Activated CD4-positive, alpha-beta T cell treated with anti-CD3 and anti-CD28 coated beads, Interleukin-2, amount 10 ng/mL, durations not matched to agents 7 days and 5 days (primary cell): Measurements from ENCODE around the gene TP53TG5. TPM values are rescaled to one million over a fixed set of nuclear protein-coding genes. Genes with fewer than 3 reads are reported as not detected.
"Not testable (repeated sequence)": the region's sequence is repeated elsewhere in the genome, so short reads cannot be mapped to it uniquely, and the experiment has no call there.

Source experiments
- CTCF ChIA-PET: fragments of 350-600 bp; sonication (Branson Sonifier 250); formaldehyde crosslinking; loops from one replicate; lab custom pipeline; 2021; ENCODE audit warnings: antibody characterized with exemption; lab: Charles Lee
- POLR2A ChIA-PET: fragments of 350-600 bp; sonication (Branson Sonifier 250); formaldehyde crosslinking; loops from one replicate; lab custom pipeline; 2021; ENCODE audit warnings: antibody characterized with exemption; lab: Charles Lee
- DNase-seq: peaks from one replicate; pipeline ENCODE4 v3.0.0-alpha.2; 2020
- H3K27ac Mint-ChIP-seq: one replicate; pipeline ENCODE4 v1.8.0; 2021; ENCODE audit warnings: mild to moderate bottlenecking, moderate library complexity, mixed read lengths
- H3K27me3 Mint-ChIP-seq: one replicate; pipeline ENCODE4 v1.8.0; 2021; ENCODE audit warnings: mixed read lengths
- H3K36me3 Mint-ChIP-seq: one replicate; pipeline ENCODE4 v1.8.0; 2021; ENCODE audit warnings: low read depth, mixed read lengths
- H3K4me1 Mint-ChIP-seq: one replicate; pipeline ENCODE4 v1.8.0; 2021; ENCODE audit warnings: mixed read lengths
- H3K4me3 Mint-ChIP-seq: one replicate; pipeline ENCODE4 v1.8.0; 2021; ENCODE audit warnings: mild to moderate bottlenecking, moderate library complexity, mixed read lengths
- H3K9me3 Mint-ChIP-seq: one replicate; pipeline ENCODE4 v1.8.0; 2021; ENCODE audit warnings: mixed read lengths
- total RNA-seq, 2 experiments: library from RNA; stranded (reverse); gene quantifications; one replicate each; pipeline ENCODE4 v1.2.3, GENCODE V29; 2021

TP53TG5 gene
- total RNA-seq, 2 experiments from 2014 or later, result not detected

- no peak overlapping the region for H3K4me3 Mint-ChIP-seq
- no peaks in the 10 kb centered on the region for H3K9me3 Mint-ChIP-seq
- peaks cover 57% of the 10 kb centered on the region for H3K4me1 Mint-ChIP-seq
- DNase-seq, result no peak
- H3K27me3 Mint-ChIP-seq, result no peaks in the 10 kb centered on the region
- CTCF ChIA-PET, result interaction anchor here (1.5 to 4.5 kb wide), 7 partner anchors 9 to 75 kb away, joined by 3 to 36 read pairs (median 19); partner anchors contain the start of gene SDC4
- POLR2A ChIA-PET, result interaction anchor here (1.1 kb wide), 1 partner anchor 88 kb away, joined by 3 read pairs; no protein-coding TSS in a partner anchor
- no peak overlapping the region for H3K27ac Mint-ChIP-seq
- H3K36me3 Mint-ChIP-seq, result peaks cover 12% of the 10 kb centered on the region
These were observed 16.3 kb downstream of the TP53TG5 start for GRCh38 chr20:45361793-45362192.

DNA sequence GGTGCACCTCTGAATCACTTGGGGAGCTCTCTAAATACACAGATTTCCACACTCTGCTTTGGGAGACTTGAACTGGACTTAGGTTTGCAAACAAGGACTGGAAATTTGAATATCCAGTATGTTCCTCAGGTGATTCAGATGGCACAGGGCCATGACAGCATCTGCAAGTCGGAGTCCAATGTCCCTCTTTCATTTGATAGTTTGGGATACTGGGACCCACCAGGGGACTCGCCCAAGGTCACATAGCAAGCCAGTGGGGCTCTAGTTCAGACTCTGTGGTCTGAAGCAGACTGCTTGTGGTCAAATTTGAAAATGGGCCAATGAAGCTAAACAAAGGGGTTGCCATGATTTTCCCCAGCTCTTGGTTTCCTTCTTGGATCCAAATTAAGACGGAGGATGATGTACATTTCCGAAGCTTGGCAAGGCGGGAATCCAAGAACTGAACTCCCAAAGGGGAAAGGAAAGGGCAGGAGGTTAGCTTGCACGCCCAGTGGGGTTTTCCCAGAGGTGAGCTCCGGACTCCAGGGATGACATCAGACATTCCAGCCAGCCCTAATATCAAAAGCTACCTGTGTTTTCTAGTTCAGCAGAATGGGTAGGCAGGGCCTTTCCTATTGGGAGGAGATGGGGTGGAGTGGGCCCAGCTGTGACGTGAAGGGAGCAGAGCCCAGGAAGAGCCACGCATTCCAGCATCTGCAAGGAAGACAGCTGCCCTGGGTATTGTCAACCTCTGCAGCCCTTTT, 18.5 kb downstream of the TP53TG5 start:
- no peaks in the 10 kb centered on the region for H3K36me3 Mint-ChIP-seq
- no peaks in the 10 kb centered on the region for H3K27me3 Mint-ChIP-seq
- H3K27ac Mint-ChIP-seq, result no peak overlapping the region
- peaks cover 58% of the 10 kb centered on the region for H3K4me1 Mint-ChIP-seq
- ChIA-PET CTCF (interaction anchor here (1.1 to 3.2 kb wide), 5 partner anchors 11 to 411 kb away, joined by 3 to 26 read pairs (median 8); no protein-coding TSS in a partner anchor), POLR2A (interaction anchor here (0.6 kb wide), 1 partner anchor 47 kb away, joined by 3 read pairs; no protein-coding TSS in a partner anchor)
- no peak for DNase-seq
- no peaks in the 10 kb centered on the region for H3K9me3 Mint-ChIP-seq
- H3K4me3 Mint-ChIP-seq, result no peak overlapping the region

DNA sequence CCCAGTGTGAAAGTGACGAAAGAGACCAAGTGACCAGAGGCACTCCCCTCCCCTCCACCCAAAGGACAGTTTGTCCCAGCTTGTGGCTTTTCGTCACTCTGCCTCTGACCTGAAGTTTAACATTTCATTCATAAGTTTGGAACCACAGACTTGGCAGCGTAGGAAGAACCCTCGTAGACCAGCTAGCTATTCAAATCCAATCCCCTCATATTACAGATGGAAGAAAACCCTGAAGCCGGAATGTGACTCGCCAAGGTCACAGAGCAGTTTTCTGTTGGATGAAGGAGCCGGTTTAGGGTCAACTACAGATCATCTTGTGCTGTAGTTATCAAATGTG, 19.1 kb downstream of the TP53TG5 start:
- ChIA-PET CTCF (interaction anchor here (1.1 to 3.2 kb wide), 4 partner anchors 11 to 412 kb away, joined by 6 to 26 read pairs (median 12); no protein-coding TSS in a partner anchor), POLR2A (no interaction called here)
- Mint-ChIP-seq H3K27me3 (no peaks in the 10 kb centered on the region), H3K36me3 (no peaks in the 10 kb centered on the region), H3K4me3 (no peak overlapping the region), H3K9me3 (no peaks in the 10 kb centered on the region), H3K27ac (no peak overlapping the region), H3K4me1 (peaks cover 61% of the 10 kb centered on the region)
- DNase-seq, result no peak

- ChIA-PET CTCF (interaction anchor here (1.1 to 3.2 kb wide), 7 partner anchors 15 to 413 kb away, joined by 3 to 26 read pairs (median 6); no protein-coding TSS in a partner anchor), POLR2A (no interaction called here)
- Mint-ChIP-seq H3K9me3 (no peaks in the 10 kb centered on the region), H3K27me3 (no peaks in the 10 kb centered on the region), H3K4me1 (peaks cover 62% of the 10 kb centered on the region), H3K27ac (no peak overlapping the region), H3K4me3 (no peak overlapping the region), H3K36me3 (no peaks in the 10 kb centered on the region)
- no peak for DNase-seq
These were observed 19.6 kb downstream of the TP53TG5 start for GRCh38 chr20:45358282-45359068.

DNA sequence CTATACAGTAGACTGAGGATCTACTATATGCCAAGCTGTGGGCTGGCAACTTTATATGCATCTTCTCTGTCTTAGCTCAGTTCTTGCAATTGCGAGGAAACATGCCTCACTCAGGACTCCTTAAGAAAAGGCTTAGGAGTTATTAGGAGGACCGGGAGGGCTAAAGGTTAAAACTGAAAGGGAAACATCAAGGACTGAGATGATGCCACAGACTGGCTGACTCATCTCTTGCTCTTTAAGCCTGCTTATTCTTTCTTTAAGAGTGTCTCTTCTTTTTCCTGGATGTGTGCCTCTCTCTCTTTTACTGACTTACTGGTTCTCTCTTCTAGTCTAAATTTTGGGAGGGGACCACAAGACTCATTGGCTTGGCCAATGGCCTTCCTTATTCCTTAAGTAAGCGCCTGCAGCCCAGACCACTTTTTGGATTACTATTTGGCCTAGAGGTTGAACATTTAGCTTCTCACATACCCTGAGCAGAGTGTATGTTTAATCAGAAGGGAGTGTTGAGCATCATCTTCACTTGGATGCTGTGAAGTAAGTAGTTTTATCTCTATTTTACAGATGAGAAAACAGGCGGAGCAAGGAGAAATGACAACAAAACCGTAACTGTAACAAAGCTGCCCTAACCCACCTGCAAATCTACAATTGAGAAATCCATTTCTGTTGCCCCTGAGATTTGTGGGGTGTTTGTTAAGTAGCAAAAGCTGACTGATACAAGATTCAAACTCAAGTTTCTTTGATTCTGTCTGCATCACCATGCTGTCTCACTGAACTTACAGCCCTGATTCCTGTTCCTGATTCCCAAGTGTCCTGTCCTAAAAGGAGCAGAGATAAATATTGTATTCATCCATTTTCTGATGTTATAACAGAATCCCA, 22.7 kb downstream of the TP53TG5 start:
- H3K9me3 Mint-ChIP-seq, result no peaks in the 10 kb centered on the region
- H3K4me1 Mint-ChIP-seq, result peaks cover 56% of the 10 kb centered on the region
- POLR2A ChIA-PET, result no interaction called here
- H3K36me3 Mint-ChIP-seq, result no peaks in the 10 kb centered on the region
- CTCF ChIA-PET, result interaction anchor here (1.2 to 2.2 kb wide), 3 partner anchors 20 to 97 kb away, joined by 3 to 13 read pairs (median 4); no protein-coding TSS in a partner anchor
- H3K27ac Mint-ChIP-seq, result peak overlapping the region; percentile 76
- no peak overlapping the region for H3K4me3 Mint-ChIP-seq
- no peak for DNase-seq
- H3K27me3 Mint-ChIP-seq, result no peaks in the 10 kb centered on the region

- H3K36me3 Mint-ChIP-seq, result no peaks in the 10 kb centered on the region
- POLR2A ChIA-PET, result no interaction called here
- no peaks in the 10 kb centered on the region for H3K9me3 Mint-ChIP-seq
- DNase-seq, result no peak
- CTCF ChIA-PET, result interaction anchor here (1.1 to 4.1 kb wide), 6 partner anchors 8 to 98 kb away, joined by 3 to 30 read pairs (median 6); partner anchors contain the start of gene SYS1
- H3K27me3 Mint-ChIP-seq, result no peaks in the 10 kb centered on the region
- H3K4me3 Mint-ChIP-seq, result no peak overlapping the region
- H3K4me1 Mint-ChIP-seq, result peaks cover 56% of the 10 kb centered on the region
- H3K27ac Mint-ChIP-seq, result peak overlapping the region; percentile 76
These were observed 23.5 kb downstream of the TP53TG5 start for GRCh38 chr20:45354423-45355208.

GRCh38 chr20:45353746-45354145, 24.4 kb downstream of the TP53TG5 start:
- Mint-ChIP-seq H3K27ac (no peak overlapping the region), H3K9me3 (no peaks in the 10 kb centered on the region), H3K27me3 (no peaks in the 10 kb centered on the region), H3K4me1 (peaks cover 53% of the 10 kb centered on the region), H3K36me3 (no peaks in the 10 kb centered on the region), H3K4me3 (no peak overlapping the region)
- ChIA-PET POLR2A (no interaction called here), CTCF (interaction anchor here (1.1 to 4.1 kb wide), 5 partner anchors 9 to 83 kb away, joined by 3 to 30 read pairs (median 8); partner anchors contain the start of gene SYS1)
- DNase-seq, result no peak

DNA sequence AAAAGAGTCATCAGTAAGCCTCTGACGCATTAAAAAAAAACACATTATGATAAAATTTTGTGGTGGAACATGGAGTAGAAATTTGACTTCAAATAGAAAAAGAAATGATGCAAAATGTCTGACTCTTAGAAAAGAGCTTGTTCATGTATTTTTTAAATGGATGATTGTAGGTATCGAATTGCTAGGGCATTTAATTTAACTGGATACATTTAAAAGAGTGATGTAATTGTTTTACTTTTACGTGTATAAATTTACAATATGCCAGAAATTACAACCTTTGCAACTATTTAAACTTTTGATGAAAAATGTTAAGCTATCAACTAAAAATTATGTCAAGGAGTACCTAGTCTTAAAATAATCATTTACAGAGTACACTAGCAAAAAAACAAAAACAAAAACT, 25.4 kb downstream of the TP53TG5 start:
- H3K36me3 Mint-ChIP-seq, result no peaks in the 10 kb centered on the region
- ChIA-PET CTCF (interaction anchor here (0.7 to 4.1 kb wide), 4 partner anchors 10 to 85 kb away, joined by 3 to 30 read pairs (median 6); partner anchors contain the start of gene SYS1), POLR2A (no interaction called here)
- peaks cover 48% of the 10 kb centered on the region for H3K4me1 Mint-ChIP-seq
- DNase-seq, result no peak
- no peak overlapping the region for H3K4me3 Mint-ChIP-seq
- no peak overlapping the region for H3K27ac Mint-ChIP-seq
- H3K9me3 Mint-ChIP-seq, result no peaks in the 10 kb centered on the region
- H3K27me3 Mint-ChIP-seq, result no peaks in the 10 kb centered on the region

DNA sequence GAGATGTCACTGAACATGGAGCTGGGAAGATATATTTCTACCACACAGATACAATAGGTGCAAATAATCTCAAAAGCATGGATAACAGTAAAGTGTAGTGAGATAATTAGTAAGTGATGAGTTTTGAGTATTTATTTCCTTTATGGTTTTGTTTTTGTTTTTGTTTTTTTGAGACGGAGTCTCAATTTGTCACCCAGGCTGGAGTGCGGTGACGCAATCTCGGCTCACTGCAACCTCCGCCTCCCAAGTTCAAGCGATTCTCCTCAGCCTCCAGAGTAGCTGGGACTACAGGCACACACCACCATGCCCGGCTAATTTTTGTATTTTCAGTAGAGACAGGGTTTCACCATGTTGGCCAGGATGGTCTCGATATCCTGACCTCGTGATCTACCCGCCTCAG, 27.3 kb downstream of the TP53TG5 start:
- H3K27ac Mint-ChIP-seq, H3K9me3 Mint-ChIP-seq, H3K36me3 Mint-ChIP-seq, H3K4me3 Mint-ChIP-seq, DNase-seq, POLR2A ChIA-PET, H3K27me3 Mint-ChIP-seq: not testable (repeated sequence)
- peaks cover 53% of the 10 kb centered on the region for H3K4me1 Mint-ChIP-seq
- CTCF ChIA-PET, result interaction anchor here (1.0 to 4.1 kb wide), 2 partner anchors 12 kb away, joined by 4 to 30 read pairs; partner anchors contain the start of gene SYS1

GRCh38 chr20:45350217-45350616, 27.9 kb downstream of the TP53TG5 start:
- ChIA-PET POLR2A (no interaction called here), CTCF (interaction anchor here (1.0 kb wide), 1 partner anchor 13 kb away, joined by 4 read pairs; the partner anchor contains the start of gene SYS1)
- no peak for DNase-seq
- H3K27ac Mint-ChIP-seq, result no peak overlapping the region
- no peak overlapping the region for H3K4me3 Mint-ChIP-seq
- H3K4me1 Mint-ChIP-seq, result peaks cover 50% of the 10 kb centered on the region
- no peaks in the 10 kb centered on the region for H3K27me3 Mint-ChIP-seq
- H3K36me3 Mint-ChIP-seq, result no peaks in the 10 kb centered on the region
- H3K9me3 Mint-ChIP-seq, result no peaks in the 10 kb centered on the region
